CD4-positive, alpha-beta T cell treated with Interleukin-12 subunit alpha and Interleukin-12 subunit beta, for 1 hour (primary cell): ENCODE results near the gene KCTD8.

ENCODE experiments used
- DNase-seq: peaks from one replicate; pipeline ENCODE4 v3.0.0-alpha.2; 2020

The KCTD8 gene

DNA sequence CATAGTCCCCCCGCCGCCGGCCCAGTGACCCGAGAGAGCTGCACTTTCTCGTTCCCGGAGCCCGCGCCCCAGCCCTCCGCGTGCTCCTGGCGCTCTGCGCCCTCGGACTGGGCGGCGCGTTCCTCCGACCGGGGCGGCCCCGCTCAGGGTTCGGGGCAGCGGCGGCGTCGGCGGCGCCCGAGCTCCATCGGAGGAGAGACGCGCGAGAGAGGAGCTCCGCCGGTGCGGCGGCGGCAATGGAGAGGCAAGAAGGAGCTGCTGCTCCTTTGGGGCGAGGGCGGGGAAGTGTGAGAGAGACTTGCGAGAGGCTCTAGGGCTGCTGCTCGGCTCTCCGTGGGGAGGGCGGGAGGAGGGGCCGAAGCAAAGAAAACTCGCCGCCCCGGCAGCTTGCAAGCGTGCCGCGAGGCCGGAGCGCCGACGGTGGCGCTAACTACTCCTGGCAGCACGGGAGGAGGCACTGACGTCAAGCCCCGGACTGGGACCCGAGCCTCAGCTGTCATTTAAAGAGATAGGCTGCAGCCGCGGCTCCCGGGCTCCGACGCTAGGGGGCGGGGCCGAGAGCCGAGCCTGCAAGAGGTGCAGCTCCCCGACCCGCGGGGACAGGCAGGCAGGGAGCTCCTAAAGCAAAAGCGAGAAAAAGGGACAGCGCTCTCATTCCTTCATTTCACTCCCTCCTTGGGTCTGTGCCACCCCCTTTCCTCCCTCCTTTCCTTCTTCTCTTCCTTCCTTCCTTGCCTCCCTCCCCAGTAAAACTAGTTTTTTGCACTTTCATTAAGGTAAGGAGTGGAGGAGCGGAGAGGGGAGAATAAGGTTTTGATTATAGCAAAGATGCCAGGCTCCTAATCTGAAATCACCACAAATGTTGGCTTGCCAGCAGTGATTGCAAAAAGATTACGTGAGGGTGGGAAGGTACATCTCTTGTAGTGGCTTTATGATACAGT, at the start of gene KCTD8:
Gene KCTD8 (minus strand): TSS at position 289 of the 941 bp plus-strand sequence.
- peak; percentile 30 for DNase-seq

DNA sequence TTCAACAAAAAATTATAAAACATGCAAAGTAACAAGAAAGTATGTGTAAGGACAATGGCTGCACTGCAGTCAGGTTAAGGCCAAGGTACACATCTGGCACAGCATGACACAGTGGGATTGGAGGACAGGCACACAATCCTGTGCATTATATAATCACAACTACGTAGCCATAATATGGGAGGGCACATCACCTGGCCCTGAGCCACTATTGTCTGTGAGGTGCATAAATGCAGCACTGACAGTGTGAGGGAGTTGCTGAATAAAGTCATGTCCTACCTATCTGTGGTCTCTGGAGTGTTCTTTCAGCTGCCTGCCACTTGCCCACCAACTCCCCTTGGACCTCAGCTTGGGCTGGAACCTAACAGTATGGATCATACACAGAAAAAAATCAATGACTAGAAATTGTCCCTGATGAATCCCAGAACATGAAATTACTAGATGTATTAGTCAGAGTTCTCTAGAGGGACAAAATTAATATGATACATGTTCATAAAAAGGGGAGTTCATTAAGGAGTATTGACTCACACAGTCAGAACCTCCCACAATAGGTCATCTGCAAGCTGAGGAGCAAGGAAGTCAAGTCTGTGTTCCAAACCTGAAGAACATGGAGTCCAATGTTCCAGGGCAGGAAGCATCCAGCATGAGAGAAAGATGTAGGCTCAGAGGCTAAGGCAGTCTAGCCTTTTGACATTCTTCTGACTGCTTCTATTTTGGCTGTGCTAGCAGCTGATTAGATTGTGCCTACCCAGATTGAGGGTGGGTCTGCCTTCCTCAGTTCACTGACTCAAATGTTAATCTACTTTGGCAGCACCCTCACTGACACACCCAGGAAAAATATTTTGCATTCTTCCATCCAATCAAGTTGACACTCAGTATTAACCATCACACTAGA, 46.4 kb upstream of the KCTD8 start:
- DNase-seq, result no peak

DNA sequence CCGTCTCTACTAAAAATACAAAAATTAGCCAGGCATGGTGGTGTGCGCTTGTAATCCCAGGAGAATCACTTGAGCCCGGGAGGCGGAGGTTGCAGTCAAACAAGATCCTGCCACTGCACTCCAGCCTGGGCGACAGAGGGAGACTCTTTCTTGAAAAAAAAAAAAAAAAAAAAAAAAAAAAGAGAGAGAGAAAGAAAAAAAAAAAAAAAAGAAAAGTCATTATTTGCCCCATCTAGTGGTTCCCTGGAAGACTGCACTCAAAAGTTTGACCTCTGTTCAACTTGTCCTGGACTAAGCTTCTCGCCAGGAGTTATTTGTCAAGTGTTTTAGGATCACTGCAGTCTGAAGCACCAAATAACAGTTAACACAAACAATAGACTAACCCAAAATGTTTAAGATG, 45.3 kb upstream of the KCTD8 start:
- no peak for DNase-seq

DNA sequence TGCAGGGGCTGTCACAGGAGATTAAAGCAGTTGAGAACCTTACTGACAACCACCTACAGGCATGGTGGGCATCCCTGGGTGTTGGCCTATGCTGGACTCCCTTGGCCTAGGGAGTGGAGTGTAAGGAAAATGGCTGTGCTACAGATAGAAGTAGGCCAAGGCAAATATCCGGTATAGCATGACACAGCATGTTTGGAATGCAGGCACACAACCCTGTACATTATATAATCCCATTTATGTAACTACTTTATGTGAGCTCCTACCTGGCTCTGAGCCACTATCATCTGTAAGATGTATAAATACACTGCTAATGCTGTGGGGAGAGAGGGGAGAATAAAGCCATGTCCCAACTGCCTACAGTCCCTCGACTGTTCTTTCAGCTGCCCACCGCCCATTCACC, 38.7 kb upstream of the KCTD8 start:
- no peak for DNase-seq

DNA sequence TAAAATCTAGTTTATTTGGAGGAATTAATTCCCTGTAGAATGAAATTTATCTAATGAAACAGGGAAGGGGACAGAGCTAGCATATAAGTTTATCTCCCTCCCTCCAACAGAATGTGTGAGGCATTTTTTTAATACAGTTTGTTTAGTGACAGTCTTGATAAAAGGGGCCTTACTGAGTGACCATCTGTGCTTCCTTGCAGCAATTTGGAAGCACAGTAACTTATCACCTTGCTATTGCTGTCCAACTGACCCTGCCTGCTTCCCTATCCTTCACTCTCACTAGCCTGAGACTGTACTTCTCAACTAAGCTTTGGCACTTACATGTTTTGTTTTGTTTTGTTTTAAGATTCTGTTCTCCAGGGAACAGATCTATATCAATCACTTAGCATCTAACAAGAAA, 31.1 kb upstream of the KCTD8 start:
- no peak for DNase-seq

DNA sequence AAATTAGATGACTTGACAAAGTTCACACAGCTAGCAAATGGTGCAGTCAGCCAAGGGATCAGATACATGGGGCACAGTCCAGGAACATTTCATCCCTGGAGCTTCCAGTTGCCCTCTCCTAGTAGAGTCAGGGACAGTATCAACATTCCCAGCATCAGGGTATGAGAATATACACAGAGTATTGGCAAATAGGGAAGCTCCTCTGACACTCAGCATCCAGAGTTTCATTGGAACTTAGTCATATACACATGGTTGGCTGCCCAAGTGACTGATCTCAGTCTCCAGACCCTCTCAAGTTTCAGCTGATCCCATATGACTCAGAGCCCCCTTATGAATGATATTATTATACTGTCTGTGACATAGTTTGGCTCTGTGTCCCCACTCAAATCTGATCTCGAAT, 13.7 kb upstream of the KCTD8 start:
- no peak for DNase-seq

- DNase-seq, result no peak
These were observed 775 bp downstream of the KCTD8 start for GRCh38 chr4:44447563-44448504.

GRCh38 chr4:44446801-44447562, 1.6 kb downstream of the KCTD8 start:
- DNase-seq, result no peak

- DNase-seq, result no peak
These were observed 2.4 kb downstream of the KCTD8 start for GRCh38 chr4:44446191-44446590.

- no peak for DNase-seq
These were observed 9.9 kb downstream of the KCTD8 start for GRCh38 chr4:44438687-44439086.

DNA sequence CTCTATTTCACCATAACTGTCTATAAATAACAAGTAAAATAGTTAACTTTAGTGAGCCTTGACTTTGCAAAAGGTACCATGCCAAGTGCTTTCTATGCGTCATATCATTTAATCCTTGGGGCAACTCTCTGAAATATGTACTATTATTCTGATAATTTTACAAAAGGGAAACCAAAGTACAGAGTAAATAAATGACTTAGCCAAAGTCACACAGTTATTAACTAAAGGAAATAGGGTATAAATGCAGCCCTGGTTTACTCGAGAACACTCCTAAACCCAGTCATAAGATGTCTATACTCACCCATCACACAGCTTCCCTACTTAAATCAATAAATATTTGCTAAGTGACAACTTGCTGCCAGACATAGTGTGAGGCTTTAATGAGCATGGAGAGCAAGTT, 14.4 kb downstream of the KCTD8 start:
- DNase-seq, result no peak

DNA sequence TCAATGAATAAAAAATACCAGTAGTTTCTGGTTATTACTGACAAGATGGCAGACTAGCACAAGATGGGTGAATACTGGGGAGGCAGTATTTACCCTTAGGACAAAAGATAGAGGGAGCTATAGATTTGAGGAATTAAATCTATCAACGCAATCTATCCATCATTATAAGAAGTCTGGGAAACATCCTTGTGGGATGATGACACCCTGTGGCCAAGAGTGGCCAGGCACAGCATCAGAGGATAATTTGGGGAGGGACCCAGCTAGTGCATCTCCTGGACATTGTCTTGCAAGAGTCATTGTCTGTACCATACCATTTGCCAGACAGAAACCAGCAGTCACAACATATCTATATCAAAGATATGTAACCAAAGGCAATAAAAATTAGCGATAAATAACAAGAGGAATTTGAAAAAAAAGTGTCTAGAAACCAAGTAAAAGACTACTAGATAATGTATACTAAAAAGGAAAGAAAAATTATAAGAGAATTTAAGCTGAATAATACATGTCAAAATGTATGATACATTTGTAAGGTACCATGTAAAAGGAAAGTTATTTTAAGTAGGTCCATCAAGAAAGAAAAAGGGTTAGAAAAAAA, 22.9 kb downstream of the KCTD8 start:
- DNase-seq, result no peak

GRCh38 chr4:44422912-44423311, 25.7 kb downstream of the KCTD8 start:
- DNase-seq, result no peak

GRCh38 chr4:44421330-44422065, 27.1 kb downstream of the KCTD8 start:
- DNase-seq, result no peak

DNA sequence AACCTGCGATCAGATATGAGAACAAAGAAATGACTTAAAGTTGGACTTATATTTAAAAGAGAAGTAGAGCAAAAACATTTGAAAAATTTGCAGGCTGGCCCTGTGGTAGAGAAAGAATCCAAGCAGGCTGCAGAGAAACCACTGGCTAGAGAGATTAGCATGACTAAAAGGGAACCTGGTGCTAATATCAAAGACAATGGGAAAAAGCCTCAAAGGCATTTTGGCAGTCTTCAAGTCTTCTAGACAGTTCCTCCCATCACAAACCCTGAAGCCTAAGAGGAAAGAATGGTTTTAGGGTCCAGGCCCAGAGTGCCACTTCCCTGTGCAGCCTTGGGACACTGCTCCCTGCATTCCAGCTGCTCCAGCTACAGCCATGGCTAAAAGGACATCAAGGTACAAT, 33.4 kb downstream of the KCTD8 start:
- DNase-seq, result no peak

DNA sequence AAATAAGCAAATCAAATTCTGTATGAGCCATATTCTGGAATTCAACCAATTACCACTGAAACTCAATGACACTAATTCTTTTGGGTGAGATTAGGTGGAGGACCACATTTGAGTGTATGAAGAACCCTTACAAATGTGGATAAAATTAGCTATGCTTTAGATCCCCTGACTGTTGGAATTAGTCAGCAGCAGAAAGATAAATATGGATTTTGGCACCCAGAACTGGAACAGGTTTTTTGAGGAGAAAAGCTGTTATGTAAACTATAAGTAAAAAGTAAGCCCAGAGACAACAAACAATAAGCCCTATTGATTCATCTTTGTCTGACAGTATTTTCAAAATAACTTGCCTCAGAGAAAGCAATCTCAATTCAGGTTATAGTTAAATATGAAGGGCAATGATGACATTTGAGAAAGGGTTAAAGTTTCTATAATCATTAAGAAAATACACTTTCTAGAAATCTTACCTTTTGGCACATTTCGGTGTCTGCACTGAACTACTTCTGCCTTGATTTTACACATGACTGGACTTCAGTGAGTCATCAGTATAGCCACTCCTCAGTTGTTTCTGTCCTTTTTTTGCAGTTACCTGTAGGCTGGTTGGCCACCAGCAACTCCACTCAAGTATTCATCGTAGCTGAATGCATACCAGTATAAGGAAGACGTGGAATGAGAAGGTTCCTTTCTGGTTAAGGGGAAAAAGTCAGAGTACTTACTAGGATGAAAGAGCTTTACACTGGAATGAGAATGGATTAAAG, 80.0 kb downstream of the KCTD8 start:
- DNase-seq, result no peak

DNA sequence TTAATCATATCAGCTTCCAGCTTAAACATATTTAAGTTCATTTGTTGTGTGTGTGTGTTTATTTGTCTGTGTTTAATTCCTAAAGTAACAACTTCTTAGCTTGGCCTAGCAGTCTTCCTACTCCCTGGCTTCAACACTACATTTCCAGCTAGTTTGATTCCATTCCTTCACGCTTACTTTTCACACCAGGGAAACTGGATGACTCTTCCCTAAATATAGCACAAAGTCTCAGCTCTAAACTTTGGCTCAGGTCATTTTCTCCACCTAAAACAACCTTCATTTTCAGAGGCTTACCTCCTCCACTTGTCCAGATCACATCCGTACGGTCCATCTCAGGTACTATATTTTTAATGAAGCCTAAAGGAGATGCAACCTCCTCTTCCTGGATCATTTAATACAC, 94.4 kb downstream of the KCTD8 start:
- no peak for DNase-seq

DNA sequence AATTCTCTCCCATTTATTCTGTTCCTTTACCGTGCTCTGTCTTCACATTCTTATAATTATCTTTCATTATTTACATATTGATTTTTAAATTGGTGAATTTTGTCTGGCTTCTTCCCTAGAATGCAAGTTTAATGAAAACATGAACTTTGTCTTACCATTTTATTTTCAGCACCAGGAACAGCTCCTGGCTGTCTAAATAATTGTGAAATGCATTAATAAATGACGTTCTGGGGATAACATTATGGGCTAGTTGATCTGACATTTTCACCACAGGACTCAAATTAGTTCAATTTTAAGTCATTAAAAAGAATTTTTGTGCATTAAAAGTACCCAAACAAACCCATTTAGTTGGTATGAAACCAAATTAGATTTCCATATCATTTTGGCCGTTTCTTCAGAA, 97.5 kb downstream of the KCTD8 start:
- DNase-seq, result no peak

- no peak for DNase-seq
These were observed 105.8 kb downstream of the KCTD8 start for GRCh38 chr4:44342800-44343199.

GRCh38 chr4:44326741-44327140, 121.9 kb downstream of the KCTD8 start:
- DNase-seq, result no peak
